Common myeloid progenitor, CD34-positive (primary cell): Measurements from ENCODE around the gene ADGRB3.

Experiments
- CTCF ChIA-PET: fragments of 350-600 bp; sonication (Branson Sonifier 250); formaldehyde crosslinking; loops from one replicate; lab custom pipeline; 2021; ENCODE audit warnings: antibody characterized with exemption; lab: Charles Lee
- POLR2A ChIA-PET: fragments of 350-600 bp; sonication (Branson Sonifier 250); formaldehyde crosslinking; loops from one replicate; lab custom pipeline; 2021; ENCODE audit warnings: antibody characterized with exemption; lab: Charles Lee
- DNase-seq, 3 donors: peaks; one replicate each; pipeline versions ENCODE4 v3.0.0 to v3.0.0-alpha.2; 2013
- H3K27ac ChIP-seq, 2 experiments: 1 replicate in 1 of 2; 2 replicates in 1 of 2; pipeline ENCODE4 v1.7.0; 2013; ENCODE audit warnings: inconsistent platforms in 2 of 2, low read length in 2 of 2, mild to moderate bottlenecking in 2 of 2, low read depth in 1 of 2, moderate library complexity in 1 of 2; ENCODE audit not compliant: severe bottlenecking in 2 of 2, insufficient read depth in 1 of 2, poor library complexity in 1 of 2
- H3K27me3 ChIP-seq, 5 experiments: replicated peaks in 2 of 5; 1 replicate in 3 of 5; 2 replicates in 2 of 5; pipeline versions ENCODE4 v1.6.1 to v1.7.0; 2013; ENCODE audit warnings: low read length in 4 of 5, mild to moderate bottlenecking in 2 of 5, moderate library complexity in 2 of 5, inconsistent platforms in 1 of 5; ENCODE audit not compliant: insufficient read depth in 5 of 5, control insufficient read depth in 4 of 5
- H3K36me3 ChIP-seq, 4 experiments: 1 replicate in 2 of 4; 2 replicates in 2 of 4; pipeline versions ENCODE4 v1.6.1 to v1.7.0; 2013; ENCODE audit warnings: low read length in 3 of 4, control low read depth in 1 of 4, mild to moderate bottlenecking in 1 of 4; ENCODE audit not compliant: control insufficient read depth in 4 of 4, insufficient read depth in 4 of 4
- H3K4me1 ChIP-seq, 4 experiments: 1 replicate in 3 of 4; 2 replicates in 1 of 4; pipeline versions ENCODE4 v1.6.1 to v1.7.1; 2013; ENCODE audit warnings: low read length in 3 of 4, mild to moderate bottlenecking in 3 of 4, control low read depth in 1 of 4, inconsistent platforms in 1 of 4, moderate library complexity in 1 of 4; ENCODE audit not compliant: control insufficient read depth in 4 of 4, insufficient read depth in 4 of 4; ENCODE audit errors: control extremely low read depth in 1 of 4
- H3K4me3 ChIP-seq, 7 experiments: 1 replicate in 4 of 7; 2 replicates in 3 of 7; pipeline versions ENCODE4 v1.5.1 to v1.7.0; 2013; ENCODE audit warnings: mild to moderate bottlenecking in 7 of 7, low read length in 6 of 7, moderate library complexity in 6 of 7, inconsistent platforms in 2 of 7, low read depth in 2 of 7, control low read depth in 1 of 7; ENCODE audit not compliant: insufficient read depth in 4 of 7, control insufficient read depth in 1 of 7; ENCODE audit errors: extremely low read depth in 1 of 7
- H3K9me3 ChIP-seq, 5 experiments: 1 replicate in 4 of 5; 2 replicates in 1 of 5; pipeline versions ENCODE4 v1.6.1 to v1.7.1; 2013; ENCODE audit warnings: low read length in 4 of 5, mild to moderate bottlenecking in 2 of 5, inconsistent platforms in 1 of 5, low read depth in 1 of 5, moderate library complexity in 1 of 5; ENCODE audit not compliant: control insufficient read depth in 4 of 5, insufficient read depth in 2 of 5; ENCODE audit errors: control extremely low read depth in 1 of 5
- WGBS: methylation state at CpG from one replicate; pipeline ENCODE4 v1.1.5; 2013; ENCODE audit not compliant: insufficient coverage; 5-methylcytosine and 5-hydroxymethylcytosine counted together

The ADGRB3 gene

GRCh38 chr6:69072796-69073195 is 437.7 kb downstream of the ADGRB3 start:
- Histone ChIP-seq H3K4me3 (no peak overlapping the region), H3K36me3 (no peaks in the 10 kb centered on the region), H3K27ac (no peak overlapping the region), H3K27me3 (no peaks in the 10 kb centered on the region), H3K9me3 (no peaks in the 10 kb centered on the region), H3K4me1 (no peaks in the 10 kb centered on the region)
- CTCF ChIA-PET = no interaction called here
- no CpG with 5 or more reads among the region's 1 CpG for WGBS
- POLR2A ChIA-PET = no interaction called here
- DNase-seq = no peak

GRCh38 chr6:69084746-69085335 is 449.8 kb downstream of the ADGRB3 start:
- no peaks in the 10 kb centered on the region for H3K27me3 ChIP-seq
- no peaks in the 10 kb centered on the region for H3K4me1 ChIP-seq
- POLR2A ChIA-PET = no interaction called here
- H3K27ac ChIP-seq = no peak overlapping the region
- H3K9me3 ChIP-seq = peaks cover 0 to 1% (median 0%) of the 10 kb centered on the region in 5 experiments
- no peak for DNase-seq
- CTCF ChIA-PET = no interaction called here
- 93% methylated on average over 3 of the region's 4 CpGs for WGBS
- no peak overlapping the region for H3K4me3 ChIP-seq
- H3K36me3 ChIP-seq = no peaks in the 10 kb centered on the region

GRCh38 chr6:69086689-69087088 is 451.6 kb downstream of the ADGRB3 start:
- WGBS = no CpG with 5 or more reads among the region's 2 CpGs
- no peak overlapping the region for H3K4me3 ChIP-seq
- ChIA-PET POLR2A (no interaction called here), CTCF (no interaction called here)
- no peaks in the 10 kb centered on the region for H3K36me3 ChIP-seq
- no peaks in the 10 kb centered on the region for H3K4me1 ChIP-seq
- no peaks in the 10 kb centered on the region for H3K27me3 ChIP-seq
- H3K9me3 ChIP-seq = no peaks in the 10 kb centered on the region
- no peak overlapping the region for H3K27ac ChIP-seq
- no peak for DNase-seq

GRCh38 chr6:69089539-69089938 is 454.5 kb downstream of the ADGRB3 start:
- Histone ChIP-seq H3K4me1 (no peaks in the 10 kb centered on the region), H3K27me3 (no peaks in the 10 kb centered on the region), H3K4me3 (no peak overlapping the region), H3K27ac (no peak overlapping the region), H3K36me3 (no peaks in the 10 kb centered on the region), H3K9me3 (no peaks in the 10 kb centered on the region)
- no CpG with 5 or more reads among the region's 1 CpG for WGBS
- POLR2A ChIA-PET = no interaction called here
- no peak for DNase-seq
- CTCF ChIA-PET = interaction anchor here (0.6 kb wide), 1 partner anchor 586 kb away, joined by 3 read pairs; no protein-coding TSS in a partner anchor

GRCh38 chr6:69090132-69090531 is 455.1 kb downstream of the ADGRB3 start:
- WGBS = no CpG with 5 or more reads among the region's 1 CpG
- Histone ChIP-seq H3K4me1 (no peaks in the 10 kb centered on the region), H3K27ac (no peak overlapping the region), H3K27me3 (no peaks in the 10 kb centered on the region), H3K9me3 (no peaks in the 10 kb centered on the region), H3K36me3 (no peaks in the 10 kb centered on the region), H3K4me3 (no peak overlapping the region)
- no peak for DNase-seq
- ChIA-PET CTCF (no interaction called here), POLR2A (no interaction called here)

GRCh38 chr6:69096681-69097080 is 461.6 kb downstream of the ADGRB3 start:
- H3K27me3 ChIP-seq = no peaks in the 10 kb centered on the region
- CTCF ChIA-PET = interaction anchor here (1.6 kb wide), 1 partner anchor 22 kb away, joined by 3 read pairs; no protein-coding TSS in a partner anchor
- WGBS = 93% methylated on average over 1 of the region's 1 CpG
- no peaks in the 10 kb centered on the region for H3K36me3 ChIP-seq
- DNase-seq = no peak
- no peak overlapping the region for H3K4me3 ChIP-seq
- no peaks in the 10 kb centered on the region for H3K9me3 ChIP-seq
- no peaks in the 10 kb centered on the region for H3K4me1 ChIP-seq
- H3K27ac ChIP-seq = no peak overlapping the region
- POLR2A ChIA-PET = no interaction called here

- H3K27ac ChIP-seq = no peak overlapping the region
- no peaks in the 10 kb centered on the region for H3K4me1 ChIP-seq
- DNase-seq = no peak
- H3K27me3 ChIP-seq = no peaks in the 10 kb centered on the region
- no peaks in the 10 kb centered on the region for H3K36me3 ChIP-seq
- H3K4me3 ChIP-seq = no peak overlapping the region
- CTCF ChIA-PET = no interaction called here
- H3K9me3 ChIP-seq = no peaks in the 10 kb centered on the region
- POLR2A ChIA-PET = no interaction called here
Measured at GRCh38 chr6:69097948-69098347, 462.9 kb downstream of the ADGRB3 start.
